Loucy (cell line): ENCODE measurements around the gene ABL2.

Experiments used
- H2AFZ ChIP-seq: fragments of 200-600 bp; sonication (generic); 2 replicates; pipeline ENCODE4 v1.6.0; 2016; ENCODE audit warnings: antibody characterized with exemption, mild to moderate bottlenecking, low read length, moderate library complexity
- H3F3A ChIP-seq: fragments of 200-600 bp; 2 replicates; pipeline ENCODE4 v1.6.0; 2016; ENCODE audit warnings: antibody characterized with exemption, low read depth, mild to moderate bottlenecking
- H3K27me3 ChIP-seq: fragments of 200-600 bp; sonication (generic); 2 replicates; pipeline ENCODE4 v1.6.1; 2014; ENCODE audit warnings: low read length, mild to moderate bottlenecking; ENCODE audit not compliant: insufficient read depth, poor library complexity, severe bottlenecking
- H3K36me3 ChIP-seq: fragments of 200-600 bp; sonication (generic); 2 replicates; pipeline ENCODE4 v1.6.1; 2016; ENCODE audit warnings: low read length; ENCODE audit not compliant: insufficient read depth
- H3K4me1 ChIP-seq: fragments of 200-600 bp; sonication (generic); 2 replicates; pipeline ENCODE4 v1.5.1; 2014; ENCODE audit warnings: low read length, mild to moderate bottlenecking; ENCODE audit not compliant: insufficient read depth, poor library complexity, severe bottlenecking
- H3K4me2 ChIP-seq: fragments of 200-600 bp; sonication (generic); 2 replicates; pipeline ENCODE4 v1.6.0; 2014; ENCODE audit warnings: antibody characterized with exemption, low read length, low read depth, mild to moderate bottlenecking; ENCODE audit not compliant: poor library complexity, severe bottlenecking
- H3K4me3 ChIP-seq: fragments of 200-600 bp; sonication (generic); 2 replicates; pipeline ENCODE4 v1.5.1; 2014; ENCODE audit warnings: low read length, mild to moderate bottlenecking, mixed read lengths; ENCODE audit not compliant: poor library complexity, severe bottlenecking
- H3K79me2 ChIP-seq: fragments of 200-600 bp; sonication (generic); 2 replicates; pipeline ENCODE4 v1.6.1; 2014; ENCODE audit warnings: low read length; ENCODE audit not compliant: insufficient read depth
- H3K9ac ChIP-seq: fragments of 200-600 bp; sonication (generic); 2 replicates; pipeline ENCODE4 v1.6.0; 2014; ENCODE audit warnings: mild to moderate bottlenecking, low read depth, low read length, moderate library complexity; ENCODE audit not compliant: poor library complexity, severe bottlenecking
- H3K9me2 ChIP-seq: fragments of 200-600 bp; sonication (generic); replicated peaks from 2 replicates; pipeline ENCODE4 v1.6.1; 2016; ENCODE audit warnings: low read depth, low read length, mixed read lengths
- H3K9me3 ChIP-seq: fragments of 200-600 bp; sonication (generic); 2 replicates; pipeline ENCODE4 v1.6.1; 2014; ENCODE audit warnings: mild to moderate bottlenecking, antibody characterized with exemption, low read length, low read depth; ENCODE audit not compliant: insufficient read depth
- H4K20me1 ChIP-seq: fragments of 200-600 bp; sonication (generic); 2 replicates; pipeline ENCODE4 v1.6.0; 2014; ENCODE audit warnings: antibody characterized with exemption, low read length, mild to moderate bottlenecking; ENCODE audit not compliant: insufficient read depth, poor library complexity, severe bottlenecking
- CTCF ChIP-seq: fragments of 200-600 bp; sonication (generic); conservative IDR thresholded peaks from 2 replicates; pipeline ENCODE4 v1.5.1; 2014; ENCODE audit warnings: mild to moderate bottlenecking, antibody characterized with exemption, low read length
- EZH2phosphoT487 ChIP-seq: fragments of 200-600 bp; IDR thresholded peaks from 2 replicates; pipeline ENCODE4 v1.6.1; 2018; ENCODE audit warnings: antibody characterized with exemption, mild to moderate bottlenecking, moderate library complexity, borderline replicate concordance

Gene ABL2

GRCh38 chr1:179262183-179262582, 32.7 kb upstream of the ABL2 start:
- no peaks in the 10 kb centered on the region for H3K9me3 ChIP-seq
- no peak overlapping the region for H2AFZ ChIP-seq
- no peaks in the 10 kb centered on the region for H4K20me1 ChIP-seq
- no peaks in the 10 kb centered on the region for H3K36me3 ChIP-seq
- no peaks in the 10 kb centered on the region for H3K9me2 ChIP-seq
- no peak overlapping the region for H3K4me3 ChIP-seq
- no peaks in the 10 kb centered on the region for H3F3A ChIP-seq
- H3K79me2 ChIP-seq: no peaks in the 10 kb centered on the region
- no peak for TF ChIP-seq EZH2phosphoT487
- TF ChIP-seq CTCF: no peak
- no peak overlapping the region for H3K4me2 ChIP-seq
- no peak overlapping the region for H3K9ac ChIP-seq
- H3K4me1 ChIP-seq: no peaks in the 10 kb centered on the region
- H3K27me3 ChIP-seq: no peaks in the 10 kb centered on the region

GRCh38 chr1:179253286-179253972, 24.0 kb upstream of the ABL2 start:
- H3K4me1 ChIP-seq: no peaks in the 10 kb centered on the region
- no peak for TF ChIP-seq CTCF
- H3K36me3 ChIP-seq: no peaks in the 10 kb centered on the region
- H3K4me2 ChIP-seq: no peak overlapping the region
- H3K9ac ChIP-seq: no peak overlapping the region
- H3K9me2 ChIP-seq: no peaks in the 10 kb centered on the region
- no peak overlapping the region for H3K4me3 ChIP-seq
- no peaks in the 10 kb centered on the region for H3K79me2 ChIP-seq
- no peaks in the 10 kb centered on the region for H3K9me3 ChIP-seq
- no peaks in the 10 kb centered on the region for H3K27me3 ChIP-seq
- no peaks in the 10 kb centered on the region for H4K20me1 ChIP-seq
- H2AFZ ChIP-seq: no peak overlapping the region
- H3F3A ChIP-seq: no peaks in the 10 kb centered on the region

DNA sequence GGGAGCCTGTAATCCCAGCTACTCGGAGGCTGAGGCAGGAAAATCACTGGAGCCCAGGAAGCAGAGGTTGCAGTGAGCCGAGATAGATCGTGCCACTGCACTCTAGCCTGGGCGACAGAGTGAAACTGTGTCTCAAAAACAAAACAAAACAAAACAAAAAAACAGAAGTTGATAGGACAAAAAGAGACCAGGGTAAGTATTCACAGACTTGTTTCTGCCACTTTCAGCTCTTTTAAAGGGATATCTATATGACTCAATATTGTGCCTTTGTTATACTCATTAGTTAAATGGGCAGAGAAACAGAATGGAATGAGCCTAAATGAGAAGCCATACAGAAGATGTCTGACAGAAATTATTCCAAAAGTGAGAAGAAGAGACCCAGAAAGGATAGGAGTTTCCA, 23.1 kb upstream of the ABL2 start:
- Histone ChIP-seq H3F3A (no peaks in the 10 kb centered on the region), H3K9me3 (no peaks in the 10 kb centered on the region), H3K4me3 (no peak overlapping the region), H3K9ac (no peak overlapping the region), H3K4me1 (no peaks in the 10 kb centered on the region), H3K36me3 (no peaks in the 10 kb centered on the region), H3K79me2 (no peaks in the 10 kb centered on the region), H4K20me1 (no peaks in the 10 kb centered on the region), H2AFZ (no peak overlapping the region), H3K27me3 (no peaks in the 10 kb centered on the region), H3K4me2 (no peak overlapping the region), H3K9me2 (no peaks in the 10 kb centered on the region)
- TF ChIP-seq EZH2phosphoT487 (no peak), CTCF (no peak)
